Urothelium cell line (cell line): ENCODE measurements around the gene RAE1.

Experiments used
- DNase-seq: peaks from one replicate; pipeline ENCODE4 v3.0.0; 2011; ENCODE audit warnings: low spot score, mixed read lengths
- FAIRE-seq: peaks from 2 replicates; lab custom pipeline; 2011; peaks lifted over from hg19 to GRCh38; lab: Jason Lieb, UNC

The RAE1 gene

GRCh38 chr20:57428324-57429158 is 77.5 kb downstream of the RAE1 start:
- DNase-seq (no peak), FAIRE-seq (no peak)
